GM19043 (cell line): Measurements from ENCODE around the gene BACE2.

Experiments used
- ATAC-seq: cut with Tn5 transposase; IDR thresholded peaks from one replicate; pipeline ENCODE4 v1.9.1; 2021; ENCODE audit warnings: low read depth; ENCODE audit not compliant: unreplicated experiment

The BACE2 gene

DNA sequence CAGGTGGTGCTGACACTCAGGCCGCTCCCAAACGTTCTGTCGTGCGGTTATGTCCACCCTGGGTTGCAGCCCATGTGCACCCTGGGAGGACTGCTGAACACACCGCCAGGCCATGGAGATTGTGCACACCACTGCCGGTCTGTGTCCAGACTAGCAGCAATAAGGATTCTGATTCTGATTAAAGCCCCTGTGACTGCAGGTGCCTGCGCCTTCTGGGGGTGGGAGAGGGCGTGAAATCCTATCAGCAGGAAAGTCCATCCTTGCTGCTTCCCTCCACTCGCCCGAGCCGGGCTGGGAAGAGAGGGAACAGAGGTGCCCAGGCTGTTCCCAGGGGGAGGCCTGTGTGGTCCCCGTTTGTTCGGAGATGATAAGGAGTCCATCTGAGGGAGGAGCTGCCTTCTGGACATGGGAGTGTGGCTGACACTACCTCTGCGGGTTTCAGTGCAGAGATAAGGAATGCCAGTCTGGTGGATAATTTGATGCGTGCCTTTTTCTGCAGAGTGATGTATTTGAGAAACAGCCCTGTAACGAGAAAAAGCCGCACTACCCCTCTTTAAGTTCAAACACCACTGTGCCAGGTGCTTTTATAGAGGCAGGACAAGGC, 41.2 kb downstream of the BACE2 start:
- ATAC-seq = no peak

- ATAC-seq = no peak
Observed at GRCh38 chr21:41210426-41211059, 42.6 kb downstream of the BACE2 start.

DNA sequence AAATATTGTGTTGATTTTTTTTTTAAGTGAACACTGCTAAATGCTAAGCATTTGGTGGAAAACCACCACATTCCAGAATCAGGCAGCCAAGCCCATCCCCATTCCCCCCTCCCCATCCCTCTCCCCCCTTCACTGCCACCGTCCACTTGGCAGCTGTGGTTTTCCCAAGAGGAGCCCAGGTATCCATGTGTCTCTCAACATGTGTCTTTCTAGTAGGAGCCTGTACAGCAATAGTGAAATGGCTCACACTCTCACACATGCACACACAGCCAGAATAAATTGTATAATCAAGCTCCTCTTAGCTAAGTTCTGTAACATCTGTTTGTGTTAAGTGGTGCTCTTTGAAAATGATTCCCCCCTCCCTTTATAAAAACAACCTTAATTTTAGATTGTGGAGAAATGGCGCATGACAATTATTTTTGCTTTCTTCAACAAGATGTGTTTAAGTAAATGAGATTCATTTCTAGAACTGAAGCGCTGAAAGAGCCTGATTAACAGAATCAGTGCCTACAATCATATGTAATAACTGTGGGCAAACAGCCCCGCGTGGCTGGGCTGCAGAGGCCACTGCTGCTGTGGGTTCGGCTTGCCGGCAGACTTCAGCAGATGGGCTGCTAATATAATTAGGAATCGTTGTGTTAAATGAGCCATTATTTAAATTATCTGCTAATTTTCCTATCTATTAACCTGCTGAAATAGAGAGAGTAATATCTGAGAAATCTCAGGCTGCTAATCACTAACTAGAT, 43.3 kb downstream of the BACE2 start:
- no peak for ATAC-seq

DNA sequence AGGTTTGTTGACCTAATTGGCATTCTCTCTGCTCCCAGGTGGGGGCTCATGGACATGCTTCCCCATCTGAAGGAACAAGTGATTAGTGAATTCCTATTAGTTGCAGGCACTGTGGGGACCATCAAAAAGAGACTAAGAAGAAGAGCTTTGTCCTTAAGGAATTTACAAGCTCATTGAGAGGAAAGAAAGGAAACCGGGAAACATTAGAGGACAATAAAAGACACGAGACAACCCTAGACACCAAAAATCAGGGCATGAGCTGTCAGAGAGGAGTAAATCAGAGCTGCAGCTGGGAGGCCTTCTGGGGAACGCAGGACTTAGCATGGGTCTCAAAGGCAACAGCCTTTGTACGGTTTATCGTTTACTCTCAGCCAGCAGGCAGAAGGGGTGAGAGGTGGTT, 45.1 kb downstream of the BACE2 start:
- no peak for ATAC-seq

- ATAC-seq = no peak
Observed at GRCh38 chr21:41215856-41216408, 48.0 kb downstream of the BACE2 start.

GRCh38 chr21:41216486-41216885, 48.5 kb downstream of the BACE2 start:
- no peak for ATAC-seq

DNA sequence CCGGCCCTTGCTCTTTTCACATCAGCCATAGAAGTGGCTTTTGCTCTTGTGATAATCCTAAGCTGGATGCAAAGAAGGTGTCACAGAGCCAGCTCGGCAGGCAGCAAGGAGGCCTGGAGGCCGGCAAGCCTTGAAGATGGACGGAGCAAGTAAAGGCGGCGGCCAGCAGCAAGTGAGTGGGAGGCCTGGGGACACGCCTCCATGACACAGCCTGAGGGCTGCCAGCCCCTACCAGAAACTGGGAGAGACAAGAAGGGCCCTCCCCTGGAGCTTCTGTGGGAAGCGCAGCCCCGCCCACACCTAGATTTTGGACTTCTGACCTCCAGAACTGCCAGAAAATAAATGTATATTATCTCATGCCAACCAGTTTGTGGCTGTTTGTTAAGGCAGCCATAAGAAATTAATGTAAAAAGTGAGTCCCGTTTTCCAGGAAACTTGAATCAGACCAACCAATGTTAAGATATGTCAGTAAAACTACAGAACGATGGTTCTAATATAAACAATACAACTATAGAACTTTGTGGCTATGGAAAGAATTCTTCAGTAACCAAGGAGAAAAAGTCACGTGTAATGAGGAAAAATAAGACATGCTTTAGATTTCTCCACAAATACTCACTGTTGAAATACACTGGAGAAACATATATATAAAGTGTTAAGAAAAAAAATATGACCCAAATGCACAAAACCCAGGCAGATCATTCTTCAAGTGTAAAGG, 49.9 kb downstream of the BACE2 start:
- ATAC-seq = no peak

- ATAC-seq = no peak
Observed at GRCh38 chr21:41219498-41220207, 51.7 kb downstream of the BACE2 start.

DNA sequence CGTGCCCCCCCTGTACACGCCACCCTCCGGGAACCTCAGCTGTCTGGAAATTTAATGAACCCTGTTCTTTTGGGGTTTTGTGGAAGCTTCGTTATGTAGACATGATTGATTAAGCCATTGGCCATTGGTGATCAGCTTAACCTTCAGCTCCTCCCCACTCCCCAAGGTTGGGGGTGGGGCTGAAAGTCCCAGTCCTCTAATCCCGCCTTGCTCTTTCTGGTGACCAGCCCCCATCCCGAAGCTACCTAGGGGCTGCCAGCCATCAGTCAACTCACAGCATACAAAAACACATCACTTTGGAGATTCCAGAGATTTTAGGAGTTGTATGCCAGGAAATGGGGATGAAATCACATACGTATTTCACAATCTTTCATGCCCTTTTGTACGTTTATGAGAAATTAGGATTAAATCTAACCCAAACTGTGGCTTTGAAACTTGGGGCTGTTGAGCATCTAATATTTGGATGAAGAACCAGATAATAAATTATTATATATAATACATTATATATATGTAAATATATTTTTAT, 52.3 kb downstream of the BACE2 start:
- no peak for ATAC-seq

- no peak for ATAC-seq
Observed at GRCh38 chr21:41222247-41223068, 54.5 kb downstream of the BACE2 start.

DNA sequence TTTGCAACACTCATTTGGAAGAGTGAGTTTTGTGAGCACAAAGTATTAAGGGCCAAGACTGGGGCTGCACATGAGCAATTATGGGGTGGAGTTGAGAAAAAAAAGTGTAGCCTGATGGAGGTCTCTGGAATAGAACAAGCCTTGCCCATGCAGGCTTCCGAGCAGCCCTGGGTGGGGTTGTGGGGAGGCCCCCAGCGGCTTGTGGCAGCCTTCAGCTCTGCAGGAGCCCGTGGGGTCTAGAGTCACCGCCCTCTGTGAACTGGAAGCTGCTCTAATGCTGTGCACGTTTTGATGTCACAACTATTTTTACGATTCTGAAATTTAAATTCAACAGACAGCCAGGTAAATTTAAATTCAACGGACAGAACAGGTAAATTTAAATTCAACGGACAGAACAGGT, 58.9 kb downstream of the BACE2 start:
- no peak for ATAC-seq

DNA sequence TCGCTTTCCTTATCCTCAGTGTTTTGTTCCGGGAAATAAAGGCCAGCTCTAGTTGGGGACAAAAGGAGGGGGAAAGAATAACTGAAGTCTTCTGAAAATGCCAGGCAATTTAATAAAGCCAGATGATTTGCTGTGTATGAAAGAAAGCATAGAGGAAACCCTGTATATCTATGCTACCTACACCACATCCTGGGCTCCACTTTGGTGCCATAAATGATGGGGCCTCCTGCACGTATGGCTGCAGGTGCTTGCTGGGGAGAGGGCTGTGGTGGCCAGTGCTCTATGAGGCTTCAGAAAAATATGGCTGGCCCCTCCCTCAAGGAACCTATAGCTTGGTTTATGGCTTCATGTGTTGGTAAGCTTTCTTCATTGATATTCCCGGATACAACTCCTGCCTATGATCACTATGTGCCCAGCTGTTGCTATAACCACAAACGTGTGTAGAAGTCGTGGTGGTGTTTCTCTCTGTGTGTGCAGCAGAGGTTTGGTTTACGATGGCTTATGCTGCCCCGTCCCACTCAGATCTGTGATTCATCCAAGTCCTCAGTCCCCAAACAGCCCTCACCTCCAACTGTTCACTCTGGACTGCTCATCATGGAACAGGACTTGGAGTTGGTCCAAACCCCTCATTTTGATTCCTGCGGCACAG, 59.5 kb downstream of the BACE2 start:
- no peak for ATAC-seq

- no peak for ATAC-seq
Observed at GRCh38 chr21:41228006-41228370, 60.0 kb downstream of the BACE2 start.

DNA sequence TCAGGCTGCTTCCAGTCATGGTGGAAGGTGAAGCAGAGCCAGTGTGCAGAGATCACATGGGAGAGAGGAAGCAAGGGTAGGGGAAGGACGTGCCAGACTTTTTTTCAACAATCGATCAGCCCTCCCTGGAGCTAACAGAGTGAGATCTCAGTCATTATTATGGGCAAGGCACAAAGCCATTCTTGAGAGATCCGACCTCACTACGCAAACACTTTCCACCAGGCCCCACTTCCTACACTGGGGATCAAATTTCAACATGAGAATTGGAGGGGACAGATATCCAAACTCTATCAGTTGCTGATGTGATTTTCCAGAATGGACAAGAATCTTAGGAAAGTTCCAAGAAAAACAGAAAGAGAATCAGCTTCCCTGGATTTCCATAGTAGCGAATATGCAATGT, 60.5 kb downstream of the BACE2 start:
- no peak for ATAC-seq

GRCh38 chr21:41228958-41229357, 61.0 kb downstream of the BACE2 start:
- ATAC-seq = no peak

DNA sequence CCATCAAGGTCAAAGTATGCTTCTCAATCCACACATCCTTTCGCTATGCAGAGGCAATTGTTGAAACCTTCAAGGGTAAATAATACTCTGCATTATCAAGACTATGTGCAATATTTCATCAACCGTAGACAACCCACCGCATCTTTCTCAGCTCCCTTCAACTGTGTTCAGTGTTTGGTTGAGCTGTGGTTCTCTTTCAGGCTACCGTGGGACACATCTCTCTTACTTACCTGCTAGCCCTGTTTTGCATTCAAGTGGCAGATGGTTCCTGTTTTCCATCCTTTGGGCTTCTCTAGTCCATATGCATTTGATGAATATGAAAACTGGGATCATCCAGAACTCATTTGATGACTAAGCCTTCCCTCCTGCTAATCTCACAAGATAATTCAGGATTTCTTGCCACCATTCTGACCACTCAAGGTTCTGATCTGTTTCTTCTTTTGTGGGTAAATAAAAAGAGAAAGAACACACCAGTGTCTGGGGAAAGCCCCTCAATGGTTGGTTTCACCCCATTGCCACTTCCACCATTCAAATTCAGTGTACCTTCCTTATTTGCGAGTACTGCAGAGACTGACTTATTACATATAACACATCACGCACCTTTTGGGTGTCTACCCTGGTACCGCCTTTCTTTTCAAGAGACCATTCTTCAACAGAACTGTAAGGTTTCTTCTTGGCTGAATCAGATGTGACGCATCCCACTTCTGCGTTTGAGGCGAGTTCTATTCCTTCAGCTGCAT, 61.7 kb downstream of the BACE2 start:
- ATAC-seq = no peak

- ATAC-seq = no peak
Observed at GRCh38 chr21:41230497-41230896, 62.5 kb downstream of the BACE2 start.

DNA sequence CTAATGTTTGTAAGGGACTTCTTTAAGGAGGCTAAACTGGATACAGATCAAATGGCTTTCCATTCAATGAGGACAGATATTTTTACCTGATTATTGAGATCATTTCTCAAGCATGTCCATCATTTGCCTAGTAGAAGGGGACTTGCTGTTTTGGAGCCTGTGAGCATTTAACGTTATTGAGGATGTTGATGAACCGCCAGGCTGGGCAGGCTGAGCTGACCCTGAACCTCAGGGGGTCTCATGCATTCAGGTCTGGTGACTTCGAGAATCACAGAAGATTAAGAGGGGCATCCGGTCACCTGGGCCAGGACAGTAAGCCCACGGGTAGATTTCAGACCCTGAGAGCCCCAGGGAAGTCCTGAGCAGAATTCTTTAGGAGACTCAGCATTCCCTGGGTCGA, 63.1 kb downstream of the BACE2 start:
- ATAC-seq = no peak
